ENCODE results near the gene TRAPPC6A.

Gene TRAPPC6A

GRCh38 chr19:45158503-45159209 lies 19.4 kb downstream of the TRAPPC6A start:
- DNase-seq (ENCODE audit: low read depth) = no peak
- H3K4me3 ChIP-seq (replicated peaks; ENCODE audit: low read depth, low read length) = no peak overlapping the region
- TF ChIP-seq CTCF (IDR thresholded peaks at IDR 0.05; ENCODE audit: low read length, missing control alignments) = no peak

GRCh38 chr19:45156751-45157150 lies 21.3 kb downstream of the TRAPPC6A start:
- no peak for DNase-seq (ENCODE audit: low read depth)
- no peak overlapping the region for H3K4me3 ChIP-seq (replicated peaks; ENCODE audit: low read depth, low read length)
- no peak for TF ChIP-seq CTCF (IDR thresholded peaks at IDR 0.05; ENCODE audit: low read length, missing control alignments)

- DNase-seq (ENCODE audit: low read depth) = no peak
- no peak for TF ChIP-seq CTCF (IDR thresholded peaks at IDR 0.05; ENCODE audit: low read length, missing control alignments)
- H3K4me3 ChIP-seq (replicated peaks; ENCODE audit: low read depth, low read length) = no peak overlapping the region
Measured at GRCh38 chr19:45156011-45156630, 21.9 kb downstream of the TRAPPC6A start.

- no peak overlapping the region for H3K4me3 ChIP-seq (replicated peaks; ENCODE audit: low read depth, low read length)
- TF ChIP-seq CTCF (IDR thresholded peaks at IDR 0.05; ENCODE audit: low read length, missing control alignments) = no peak
- DNase-seq (ENCODE audit: low read depth) = peak; percentile 85
Measured at GRCh38 chr19:45154064-45154827, 23.8 kb downstream of the TRAPPC6A start.

DNA sequence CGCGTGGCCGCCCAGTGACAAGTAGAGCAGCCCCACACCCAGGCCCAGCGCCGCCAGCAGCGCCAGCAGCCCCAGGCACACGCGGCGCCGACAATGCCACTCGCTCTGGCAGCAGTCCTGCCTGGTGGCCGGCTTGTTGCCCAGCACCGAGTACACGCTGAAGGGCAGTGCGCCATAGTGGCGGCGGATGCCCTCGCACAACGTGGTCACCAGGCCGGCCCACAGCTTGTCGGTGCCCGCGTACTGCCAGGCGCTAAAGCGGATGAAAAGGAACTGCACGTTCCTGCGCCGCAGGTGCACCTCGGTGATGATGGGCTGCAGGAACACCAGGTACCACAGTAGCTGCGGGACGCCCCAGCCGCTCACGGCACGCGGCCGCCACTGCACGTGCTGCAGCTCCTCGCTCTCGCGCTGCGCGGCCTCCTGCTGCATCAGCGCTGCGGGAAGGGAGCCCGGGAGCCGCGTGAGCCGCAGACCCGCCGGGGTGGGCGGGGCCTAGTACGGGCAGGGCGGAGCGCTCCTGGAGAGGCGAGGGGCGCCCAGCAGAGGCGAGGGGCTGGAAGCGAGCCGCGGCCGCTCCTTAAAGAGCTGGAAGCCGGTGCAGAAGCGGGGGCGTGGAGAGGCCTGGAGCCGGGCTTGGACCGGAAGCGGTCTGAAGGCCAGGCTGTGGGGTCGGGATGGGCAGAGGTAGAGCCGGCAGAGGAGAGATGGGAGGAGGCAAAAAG lies 24.5 kb downstream of the TRAPPC6A start:
- no peak for TF ChIP-seq CTCF (IDR thresholded peaks at IDR 0.05; ENCODE audit: low read length, missing control alignments)
- peak; percentile 33 for DNase-seq (ENCODE audit: low read depth)
- no peak overlapping the region for H3K4me3 ChIP-seq (replicated peaks; ENCODE audit: low read depth, low read length)

GRCh38 chr19:45152504-45153338 lies 25.3 kb downstream of the TRAPPC6A start:
- no peak for TF ChIP-seq CTCF (IDR thresholded peaks at IDR 0.05; ENCODE audit: low read length, missing control alignments)
- peak; percentile 54 for DNase-seq (ENCODE audit: low read depth)
- no peak overlapping the region for H3K4me3 ChIP-seq (replicated peaks; ENCODE audit: low read depth, low read length)
